GM12891 (cell line): ENCODE data around the gene ASMTL.

Experiments
- PAX5 ChIP-seq: IDR thresholded peaks from 2 replicates; pipeline ENCODE4 v1.6.1; 2011; ENCODE audit warnings: low read length, moderate library complexity, mild to moderate bottlenecking; ENCODE audit not compliant: insufficient read depth, severe bottlenecking
- POLR2A ChIP-seq: IDR thresholded peaks from 2 replicates; pipeline ENCODE4 v1.6.1; 2011; ENCODE audit warnings: low read depth, low read length, control low read depth
- POLR2AphosphoS5 ChIP-seq: IDR thresholded peaks from 2 replicates; pipeline ENCODE4 v1.6.1; 2011; ENCODE audit warnings: low read depth, low read length, control low read depth
- TAF1 ChIP-seq: IDR thresholded peaks from 2 replicates; pipeline ENCODE4 v1.6.1; 2011; ENCODE audit warnings: low read depth, low read length, control low read depth

DNA sequence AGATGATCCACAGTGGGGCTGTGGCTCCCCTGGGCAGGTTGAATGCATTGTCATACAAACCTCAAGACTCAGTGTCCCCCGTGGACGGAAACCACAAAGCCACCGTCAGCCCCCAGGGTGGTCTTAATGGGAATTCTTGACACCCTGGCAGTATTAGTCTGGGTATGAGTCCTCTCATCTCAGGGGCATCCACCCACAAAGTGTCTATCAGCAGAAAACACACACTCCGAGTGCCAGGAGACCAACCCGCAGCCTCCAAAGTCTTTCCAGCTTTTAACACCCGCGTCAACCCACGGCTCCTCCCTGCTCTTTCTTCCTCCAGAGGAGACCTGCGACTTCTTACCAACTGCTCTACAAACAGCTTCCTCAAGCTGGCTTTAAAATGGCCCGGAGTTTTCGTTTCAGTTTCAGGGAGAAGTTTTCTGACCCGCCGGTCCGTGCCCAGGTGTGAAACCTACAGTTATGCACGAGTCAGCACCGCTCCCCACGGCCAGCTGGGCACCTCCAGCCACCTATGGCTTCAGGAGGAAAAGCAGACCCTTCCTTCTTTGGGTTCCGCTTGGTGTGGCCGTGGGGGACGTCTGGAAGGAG lies 14.4 kb upstream of the ASMTL start:
- TF ChIP-seq POLR2A (no peak), POLR2AphosphoS5 (no peak), PAX5 (no peak), TAF1 (no peak)
